H9 (cell line): ENCODE measurements around the gene LARP6. TPM values are rescaled to one million over a fixed set of nuclear protein-coding genes. Genes with fewer than 3 reads are reported as not detected.

Experiments used
- DNase-seq: peaks from one replicate; pipeline ENCODE4 v3.0.0-alpha.2; 2017
- H2AFZ ChIP-seq: one replicate; pipeline ENCODE4 v1.6.1; 2013; ENCODE audit warnings: mild to moderate bottlenecking, low read length, control low read depth, moderate library complexity
- H2AK5ac ChIP-seq: 2 replicates; pipeline ENCODE4 v1.6.1; 2013; ENCODE audit warnings: low read length, control low read depth, mixed read lengths; ENCODE audit not compliant: insufficient read length
- H2BK120ac ChIP-seq: one replicate; pipeline ENCODE4 v1.6.1; 2013; ENCODE audit warnings: low read depth, mild to moderate bottlenecking, low read length, control low read depth, inconsistent platforms; ENCODE audit not compliant: poor library complexity, severe bottlenecking
- H2BK12ac ChIP-seq: 2 replicates; pipeline ENCODE4 v1.6.1; 2013; ENCODE audit warnings: low read length, control low read depth, mixed read lengths, low read depth; ENCODE audit not compliant: insufficient read length
- H2BK15ac ChIP-seq: 2 replicates; pipeline ENCODE4 v1.6.1; 2013; ENCODE audit warnings: low read depth, low read length, control low read depth
- H2BK20ac ChIP-seq: one replicate; pipeline ENCODE4 v1.6.1; 2013; ENCODE audit warnings: low read depth, mild to moderate bottlenecking, low read length, control low read depth, inconsistent platforms; ENCODE audit not compliant: poor library complexity, severe bottlenecking
- H2BK5ac ChIP-seq: 2 replicates; pipeline ENCODE4 v1.6.1; 2013; ENCODE audit warnings: low read length, control low read depth, mixed read lengths; ENCODE audit not compliant: insufficient read length
- H3K14ac ChIP-seq: 2 replicates; pipeline ENCODE4 v1.6.1; 2013; ENCODE audit warnings: low read length, control low read depth; ENCODE audit not compliant: insufficient read depth
- H3K18ac ChIP-seq: 2 replicates; pipeline ENCODE4 v1.6.1; 2013; ENCODE audit warnings: low read depth, mild to moderate bottlenecking, mixed read lengths, low read length, control low read depth; ENCODE audit not compliant: insufficient read length
- H3K23ac ChIP-seq: 2 replicates; pipeline ENCODE4 v1.6.1; 2013; ENCODE audit warnings: low read length, control low read depth, mixed read lengths, low read depth; ENCODE audit not compliant: insufficient read length
- H3K23me2 ChIP-seq: 2 replicates; pipeline ENCODE4 v1.6.1; 2013; ENCODE audit warnings: low read depth, mild to moderate bottlenecking, mixed read lengths, low read length, control low read depth; ENCODE audit not compliant: insufficient read length, poor library complexity, severe bottlenecking
- H3K27ac ChIP-seq: 2 replicates; pipeline ENCODE4 v1.5.1; 2013; ENCODE audit warnings: low read length, control low read depth, mixed read lengths, low read depth; ENCODE audit not compliant: insufficient read length
- H3K27me3 ChIP-seq: 2 replicates; pipeline ENCODE4 v1.6.1; 2013; ENCODE audit warnings: low read length, control low read depth, inconsistent platforms; ENCODE audit not compliant: insufficient read depth
- H3K4ac ChIP-seq: 2 replicates; pipeline ENCODE4 v1.6.1; 2013; ENCODE audit warnings: low read depth, mild to moderate bottlenecking, control low read depth, inconsistent platforms, low read length, moderate library complexity
- H3K4me1 ChIP-seq: 2 replicates; pipeline ENCODE4 v1.6.1; 2013; ENCODE audit warnings: low read length, control low read depth, inconsistent platforms; ENCODE audit not compliant: insufficient read depth
- H3K4me2 ChIP-seq: 2 replicates; pipeline ENCODE4 v1.6.1; 2013; ENCODE audit warnings: low read length, control low read depth, mixed read lengths; ENCODE audit not compliant: insufficient read length, insufficient read depth
- H3K56ac ChIP-seq: 2 replicates; pipeline ENCODE4 v1.6.1; 2013; ENCODE audit warnings: low read depth, mild to moderate bottlenecking, mixed read lengths, low read length, control low read depth; ENCODE audit not compliant: insufficient read length
- H3K79me1 ChIP-seq: 2 replicates; pipeline ENCODE4 v1.6.1; 2013; ENCODE audit warnings: low read depth, mild to moderate bottlenecking, moderate library complexity, low read length, control low read depth, inconsistent platforms; ENCODE audit not compliant: insufficient read depth, poor library complexity, severe bottlenecking
- H3K79me2 ChIP-seq: 2 replicates; pipeline ENCODE4 v1.6.1; 2013; ENCODE audit warnings: low read length, control low read depth, inconsistent platforms; ENCODE audit not compliant: insufficient read depth
- H3K9ac ChIP-seq: 2 replicates; pipeline ENCODE4 v1.6.1; 2013; ENCODE audit warnings: low read length, control low read depth, mixed read lengths; ENCODE audit not compliant: insufficient read length; ENCODE audit errors: extremely low read depth
- H3K9me3 ChIP-seq: one replicate; pipeline ENCODE4 v1.6.1; 2013; ENCODE audit warnings: low read depth, low read length, inconsistent platforms; ENCODE audit not compliant: control insufficient read depth
- H3T11ph ChIP-seq: one replicate; pipeline ENCODE4 v1.6.1; 2013; ENCODE audit warnings: mild to moderate bottlenecking, low read length, control low read depth, inconsistent platforms
- H4K20me1 ChIP-seq: one replicate; pipeline ENCODE4 v1.6.1; 2013; ENCODE audit not compliant: control insufficient read depth, insufficient read length, insufficient read depth
- H4K5ac ChIP-seq: 2 replicates; pipeline ENCODE4 v1.6.1; 2013; ENCODE audit warnings: low read depth, mild to moderate bottlenecking, mixed read lengths, low read length, control low read depth; ENCODE audit not compliant: insufficient read length
- H4K8ac ChIP-seq: replicated peaks from 2 replicates; pipeline ENCODE4 v1.6.1; 2013; ENCODE audit warnings: low read length, control low read depth, mixed read lengths, low read depth; ENCODE audit not compliant: insufficient read length
- H4K91ac ChIP-seq: 2 replicates; pipeline ENCODE4 v1.6.1; 2013; ENCODE audit warnings: low read depth, mild to moderate bottlenecking, moderate library complexity, mixed read lengths, low read length, control low read depth; ENCODE audit not compliant: insufficient read length
- H3K27ac Mint-ChIP-seq, 3 experiments: 2 replicates in 2 of 3; 3 replicates in 1 of 3; pipeline ENCODE4 v1.8.0; 2020 to 2021; ENCODE audit warnings: mixed read lengths in 3 of 3, mild to moderate bottlenecking in 1 of 3, moderate library complexity in 1 of 3
- H3K27me3 Mint-ChIP-seq: 2 replicates; pipeline ENCODE4 v1.8.0; 2021; ENCODE audit warnings: low read depth, mild to moderate bottlenecking, moderate library complexity, mixed read lengths
- H3K36me3 Mint-ChIP-seq, 3 experiments: 2 replicates in 2 of 3; 3 replicates in 1 of 3; pipeline ENCODE4 v1.8.0; 2020 to 2021; ENCODE audit warnings: low read depth in 3 of 3, mixed read lengths in 3 of 3; ENCODE audit not compliant: insufficient read depth in 1 of 3
- H3K4me1 Mint-ChIP-seq, 2 experiments: 2 replicates each; pipeline ENCODE4 v1.8.0; 2020; ENCODE audit warnings: mixed read lengths in 2 of 2
- H3K4me3 Mint-ChIP-seq, 2 experiments: 2 replicates in 1 of 2; 3 replicates in 1 of 2; pipeline ENCODE4 v1.8.0; 2020 to 2021; ENCODE audit warnings: mild to moderate bottlenecking in 2 of 2, mixed read lengths in 2 of 2, moderate library complexity in 1 of 2
- H3K9me3 Mint-ChIP-seq, 2 experiments: 2 replicates in 1 of 2; 3 replicates in 1 of 2; pipeline ENCODE4 v1.8.0; 2020; ENCODE audit warnings: mild to moderate bottlenecking in 2 of 2, mixed read lengths in 2 of 2, moderate library complexity in 1 of 2
- WGBS: extraction: QIAGEN DNeasy Blood & Tissue Kit; methylation state at CpG from one replicate; pipeline ENCODE4 v1.1.7; 2013; ENCODE audit warnings: missing lambda C conversion rate, low lambda C conversion rate, mixed read lengths; ENCODE audit not compliant: insufficient read length; ENCODE audit errors: extremely low coverage; 5-methylcytosine and 5-hydroxymethylcytosine counted together
- total RNA-seq: library from RNA; stranded (reverse); gene quantifications from 2 replicates; pipeline ENCODE4 v1.2.1, GENCODE V29; 2021
- TF ChIP-seq, protein P1 (sequence below): fragments of 200-600 bp; sonication (generic); conservative IDR thresholded peaks from 3 replicates; pipeline ENCODE4 v1.8.0; 2021; ENCODE audit warnings: antibody characterized with exemption, mild to moderate bottlenecking

LARP6 gene
- total RNA-seq, 1 experiment from 2014 or later: 18.9 TPM

DNA sequence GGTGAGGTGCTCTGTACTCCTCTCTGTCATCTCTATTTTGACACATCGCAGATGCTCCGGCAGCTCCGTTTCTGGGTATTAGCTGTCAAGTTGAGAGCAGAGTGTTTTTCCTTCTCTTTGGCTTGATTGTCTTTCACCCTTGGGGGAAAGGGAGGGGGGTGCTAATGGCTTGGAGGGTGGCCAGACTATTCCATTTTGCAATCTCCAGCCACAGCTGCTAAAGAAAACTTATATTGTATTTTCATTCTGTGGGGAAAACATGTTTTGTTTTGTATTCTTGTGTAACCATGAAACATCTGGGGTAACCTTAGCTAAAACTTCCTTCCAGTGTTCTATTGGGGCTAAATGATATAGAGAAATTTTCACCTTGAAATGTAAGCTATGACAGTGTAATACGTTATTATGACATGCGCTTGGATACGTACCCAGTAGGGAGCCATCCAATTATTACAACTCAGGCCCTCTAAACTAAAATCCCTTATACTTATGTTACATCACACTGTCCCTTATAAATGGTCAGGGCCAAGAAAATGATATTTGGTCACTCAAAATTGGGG lies 14.0 kb upstream of the LARP6 start:
- Histone ChIP-seq H3K27me3 (no peaks in the 10 kb centered on the region), H3K14ac (no peak overlapping the region), H2AFZ (no peak overlapping the region), H3K18ac (no peak overlapping the region), H4K5ac (no peak overlapping the region), H2BK12ac (no peak overlapping the region), H3K4ac (no peak overlapping the region), H3K56ac (no peak overlapping the region), H3K4me1 (no peaks in the 10 kb centered on the region), H2AK5ac (no peak overlapping the region), H3K4me2 (no peak overlapping the region), H3K79me1 (no peaks in the 10 kb centered on the region), H3K9ac (no peak overlapping the region), H3K23ac (no peak overlapping the region), H2BK20ac (no peak overlapping the region), H3K9me3 (no peaks in the 10 kb centered on the region), H4K91ac (no peak overlapping the region), H2BK15ac (no peak overlapping the region), H3K23me2 (no peaks in the 10 kb centered on the region), H3K79me2 (no peaks in the 10 kb centered on the region), H4K8ac (no peak overlapping the region), H2BK5ac (no peak overlapping the region), H2BK120ac (no peak overlapping the region), H3T11ph (no peak overlapping the region), H3K27ac (no peak overlapping the region), H4K20me1 (no peaks in the 10 kb centered on the region)
- H3K36me3 Mint-ChIP-seq: peaks cover 2 to 10% (median 7%) of the 10 kb centered on the region in 3 experiments; a peak in 5 of 7 replicates
- peaks cover 1% of the 10 kb centered on the region; the same call in 1 of the 2 replicates for H3K27me3 Mint-ChIP-seq
- no peak overlapping the region for H3K27ac Mint-ChIP-seq
- peaks cover 12 to 15% of the 10 kb centered on the region in 2 experiments; a peak in 4 of 5 replicates for H3K9me3 Mint-ChIP-seq
- peaks cover 0 to 4% of the 10 kb centered on the region in 2 experiments; a peak in 1 of 4 replicates for H3K4me1 Mint-ChIP-seq
- no peak for DNase-seq
- no CpG with 5 or more reads among the region's 6 CpGs for WGBS
- TF ChIP-seq, protein P1, sequence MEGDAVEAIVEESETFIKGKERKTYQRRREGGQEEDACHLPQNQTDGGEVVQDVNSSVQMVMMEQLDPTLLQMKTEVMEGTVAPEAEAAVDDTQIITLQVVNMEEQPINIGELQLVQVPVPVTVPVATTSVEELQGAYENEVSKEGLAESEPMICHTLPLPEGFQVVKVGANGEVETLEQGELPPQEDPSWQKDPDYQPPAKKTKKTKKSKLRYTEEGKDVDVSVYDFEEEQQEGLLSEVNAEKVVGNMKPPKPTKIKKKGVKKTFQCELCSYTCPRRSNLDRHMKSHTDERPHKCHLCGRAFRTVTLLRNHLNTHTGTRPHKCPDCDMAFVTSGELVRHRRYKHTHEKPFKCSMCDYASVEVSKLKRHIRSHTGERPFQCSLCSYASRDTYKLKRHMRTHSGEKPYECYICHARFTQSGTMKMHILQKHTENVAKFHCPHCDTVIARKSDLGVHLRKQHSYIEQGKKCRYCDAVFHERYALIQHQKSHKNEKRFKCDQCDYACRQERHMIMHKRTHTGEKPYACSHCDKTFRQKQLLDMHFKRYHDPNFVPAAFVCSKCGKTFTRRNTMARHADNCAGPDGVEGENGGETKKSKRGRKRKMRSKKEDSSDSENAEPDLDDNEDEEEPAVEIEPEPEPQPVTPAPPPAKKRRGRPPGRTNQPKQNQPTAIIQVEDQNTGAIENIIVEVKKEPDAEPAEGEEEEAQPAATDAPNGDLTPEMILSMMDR: no peak
- H3K4me3 Mint-ChIP-seq: no peak overlapping the region
